ENCODE measurements around the gene SARDH.

Gene SARDH

GRCh38 chr9:133693703-133694529 lies 44.2 kb downstream of the SARDH start:
- Histone ChIP-seq H3K79me2 (ENCODE audit: insufficient read depth, low read length) (no peaks in the 10 kb centered on the region), H2AFZ (ENCODE audit: low read length) (no peak overlapping the region), H3K9ac (ENCODE audit: low read depth, low read length, poor library complexity, severe bottlenecking) (no peak overlapping the region), H3K4me3 (ENCODE audit: low read length, poor library complexity, severe bottlenecking) (no peak overlapping the region), H3K27me3 (ENCODE audit: insufficient read depth, low read length, poor library complexity, severe bottlenecking) (no peaks in the 10 kb centered on the region), H3K36me3 (ENCODE audit: insufficient read depth, low read length) (no peaks in the 10 kb centered on the region; the same call in 1 of the 2 replicates), H3K9me3 (ENCODE audit: insufficient read depth, low read depth, low read length) (no peaks in the 10 kb centered on the region), H4K20me1 (ENCODE audit: insufficient read depth, low read length, poor library complexity, severe bottlenecking) (no peaks in the 10 kb centered on the region), H3K9me2 (replicated peaks; ENCODE audit: low read depth, low read length) (no peaks in the 10 kb centered on the region), H3F3A (ENCODE audit: low read depth) (no peaks in the 10 kb centered on the region), H3K4me2 (ENCODE audit: low read depth, low read length, poor library complexity, severe bottlenecking) (no peak overlapping the region), H3K4me1 (ENCODE audit: insufficient read depth, low read length, poor library complexity, severe bottlenecking) (no peaks in the 10 kb centered on the region)
- TF ChIP-seq CTCF (conservative IDR thresholded peaks at IDR 0.05; ENCODE audit: low read length) (no peak), EZH2phosphoT487 (IDR thresholded peaks at IDR 0.05; ENCODE audit: borderline replicate concordance) (no peak)

DNA sequence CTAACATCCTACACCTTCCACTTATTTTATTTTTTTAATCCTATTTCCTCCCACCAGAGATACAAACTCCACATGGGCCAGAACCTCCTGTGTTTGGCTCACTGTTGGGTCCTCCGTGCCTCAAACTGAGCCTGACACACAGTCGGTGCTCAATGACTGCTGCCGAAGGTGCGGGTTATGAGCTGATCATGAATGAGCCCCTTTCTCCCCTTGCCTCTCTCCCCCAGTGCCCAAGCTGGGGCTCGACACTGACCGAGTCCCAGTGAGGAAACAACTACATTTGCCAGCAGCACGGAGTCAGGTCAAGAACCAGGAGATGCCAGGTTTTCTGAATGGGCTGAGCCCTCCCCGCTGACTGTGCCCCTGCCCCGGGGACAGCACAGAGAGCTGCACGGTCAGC lies 45.0 kb downstream of the SARDH start:
- Histone ChIP-seq H3K9ac (ENCODE audit: low read depth, low read length, poor library complexity, severe bottlenecking) (no peak overlapping the region), H3K27me3 (ENCODE audit: insufficient read depth, low read length, poor library complexity, severe bottlenecking) (no peaks in the 10 kb centered on the region), H3K4me1 (ENCODE audit: insufficient read depth, low read length, poor library complexity, severe bottlenecking) (no peaks in the 10 kb centered on the region), H4K20me1 (ENCODE audit: insufficient read depth, low read length, poor library complexity, severe bottlenecking) (no peaks in the 10 kb centered on the region), H3K9me2 (replicated peaks; ENCODE audit: low read depth, low read length) (no peaks in the 10 kb centered on the region), H3K4me3 (ENCODE audit: low read length, poor library complexity, severe bottlenecking) (no peak overlapping the region), H2AFZ (ENCODE audit: low read length) (no peak overlapping the region), H3K79me2 (ENCODE audit: insufficient read depth, low read length) (no peaks in the 10 kb centered on the region), H3K4me2 (ENCODE audit: low read depth, low read length, poor library complexity, severe bottlenecking) (no peak overlapping the region), H3K9me3 (ENCODE audit: insufficient read depth, low read depth, low read length) (no peaks in the 10 kb centered on the region), H3K36me3 (ENCODE audit: insufficient read depth, low read length) (no peaks in the 10 kb centered on the region; the same call in 1 of the 2 replicates), H3F3A (ENCODE audit: low read depth) (no peaks in the 10 kb centered on the region)
- TF ChIP-seq CTCF (conservative IDR thresholded peaks at IDR 0.05; ENCODE audit: low read length), result no peak
- no peak for TF ChIP-seq EZH2phosphoT487 (IDR thresholded peaks at IDR 0.05; ENCODE audit: borderline replicate concordance)

DNA sequence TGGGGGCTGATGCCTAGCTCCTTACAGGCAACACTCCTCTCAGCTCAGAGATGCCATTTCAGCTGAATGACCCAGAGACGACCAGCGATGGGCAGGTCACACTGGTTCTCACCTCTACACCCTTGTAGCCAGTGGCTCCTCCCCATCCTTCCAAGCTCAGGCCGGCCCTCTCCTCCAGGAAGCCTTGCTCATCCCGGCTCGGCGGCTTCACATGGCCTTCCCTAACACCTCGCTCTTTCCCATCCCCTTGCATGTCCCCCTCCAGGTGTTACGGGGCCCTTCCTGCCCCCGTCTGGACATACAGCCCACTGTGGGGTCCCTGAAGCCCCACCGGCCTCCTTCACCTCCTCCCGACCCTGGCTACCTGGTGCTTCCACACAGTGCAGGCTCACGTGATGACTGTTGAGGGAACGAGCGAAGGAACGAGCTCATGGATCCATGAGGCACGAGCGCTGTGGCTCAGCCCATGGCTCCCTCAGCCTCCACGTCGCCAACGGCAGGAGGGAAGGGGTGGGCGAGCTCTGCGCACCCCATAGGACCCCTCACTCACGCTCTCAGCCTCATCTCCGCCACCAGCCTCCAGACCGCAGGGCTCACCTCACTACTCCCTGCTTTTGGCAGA lies 45.7 kb downstream of the SARDH start:
- no peaks in the 10 kb centered on the region; the same call in 1 of the 2 replicates for H3K36me3 ChIP-seq (ENCODE audit: insufficient read depth, low read length)
- no peaks in the 10 kb centered on the region for H3K9me2 ChIP-seq (replicated peaks; ENCODE audit: low read depth, low read length)
- TF ChIP-seq CTCF (conservative IDR thresholded peaks at IDR 0.05; ENCODE audit: low read length) (no peak), EZH2phosphoT487 (IDR thresholded peaks at IDR 0.05; ENCODE audit: borderline replicate concordance) (no peak)
- H3K79me2 ChIP-seq (ENCODE audit: insufficient read depth, low read length), result no peaks in the 10 kb centered on the region
- no peaks in the 10 kb centered on the region for H3K9me3 ChIP-seq (ENCODE audit: insufficient read depth, low read depth, low read length)
- no peak overlapping the region for H3K4me2 ChIP-seq (ENCODE audit: low read depth, low read length, poor library complexity, severe bottlenecking)
- H3F3A ChIP-seq (ENCODE audit: low read depth), result no peaks in the 10 kb centered on the region
- H3K27me3 ChIP-seq (ENCODE audit: insufficient read depth, low read length, poor library complexity, severe bottlenecking), result no peaks in the 10 kb centered on the region
- H3K9ac ChIP-seq (ENCODE audit: low read depth, low read length, poor library complexity, severe bottlenecking), result no peak overlapping the region
- no peak overlapping the region for H2AFZ ChIP-seq (ENCODE audit: low read length)
- H4K20me1 ChIP-seq (ENCODE audit: insufficient read depth, low read length, poor library complexity, severe bottlenecking), result no peaks in the 10 kb centered on the region
- no peaks in the 10 kb centered on the region for H3K4me1 ChIP-seq (ENCODE audit: insufficient read depth, low read length, poor library complexity, severe bottlenecking)
- H3K4me3 ChIP-seq (ENCODE audit: low read length, poor library complexity, severe bottlenecking), result no peak overlapping the region
